ENCODE measurements around the gene GSG1L.

The GSG1L gene

DNA sequence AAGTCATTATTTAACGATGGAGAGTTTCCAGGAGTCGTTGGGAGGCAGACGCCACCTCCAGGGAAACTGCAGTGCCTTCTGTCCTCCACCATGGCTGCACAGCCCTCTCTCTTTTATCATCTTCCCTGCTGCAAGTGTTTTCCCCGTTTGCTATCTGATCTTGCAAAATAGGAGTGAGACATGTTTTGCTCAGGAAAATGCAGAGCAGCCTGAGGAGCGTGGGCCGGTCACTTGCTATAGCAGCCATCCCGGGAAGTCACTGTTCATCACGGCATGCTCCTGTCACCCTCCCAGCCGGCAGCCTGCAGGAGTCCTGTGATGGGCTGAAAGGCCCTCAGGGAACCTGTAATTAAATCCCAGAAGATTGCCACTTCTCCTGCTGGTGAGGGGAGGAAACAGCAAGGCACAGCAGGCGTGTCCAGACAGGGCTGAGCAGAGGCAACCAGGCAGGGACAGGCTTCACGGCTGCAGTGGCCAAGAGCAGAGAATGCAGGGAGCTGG is 143.1 kb downstream of the GSG1L start:
- no peaks in the 10 kb centered on the region for H3K9me3 Mint-ChIP-seq
- H3K4me3 Mint-ChIP-seq: no peak overlapping the region
- H3K27ac Mint-ChIP-seq: no peak overlapping the region
- DNase-seq (no peak), ATAC-seq (replicated peaks) (no peak)
- H3K36me3 Mint-ChIP-seq (ENCODE audit: insufficient read depth): no peaks in the 10 kb centered on the region
- no peaks in the 10 kb centered on the region for H3K4me1 Mint-ChIP-seq (ENCODE audit: low read depth in 2 of 2)
- H3K27me3 Mint-ChIP-seq: peaks cover 57 to 71% of the 10 kb centered on the region in 2 donors

GRCh38 chr16:27918755-27919154 is 144.8 kb downstream of the GSG1L start:
- no peaks in the 10 kb centered on the region for H3K36me3 Mint-ChIP-seq (ENCODE audit: insufficient read depth)
- no peak for ATAC-seq (replicated peaks)
- H3K27me3 Mint-ChIP-seq: peaks cover 50 to 75% of the 10 kb centered on the region in 2 donors
- H3K9me3 Mint-ChIP-seq: no peaks in the 10 kb centered on the region
- no peaks in the 10 kb centered on the region for H3K4me1 Mint-ChIP-seq (ENCODE audit: low read depth in 2 of 2)
- no peak overlapping the region for H3K27ac Mint-ChIP-seq
- H3K4me3 Mint-ChIP-seq: no peak overlapping the region
- DNase-seq: no peak

DNA sequence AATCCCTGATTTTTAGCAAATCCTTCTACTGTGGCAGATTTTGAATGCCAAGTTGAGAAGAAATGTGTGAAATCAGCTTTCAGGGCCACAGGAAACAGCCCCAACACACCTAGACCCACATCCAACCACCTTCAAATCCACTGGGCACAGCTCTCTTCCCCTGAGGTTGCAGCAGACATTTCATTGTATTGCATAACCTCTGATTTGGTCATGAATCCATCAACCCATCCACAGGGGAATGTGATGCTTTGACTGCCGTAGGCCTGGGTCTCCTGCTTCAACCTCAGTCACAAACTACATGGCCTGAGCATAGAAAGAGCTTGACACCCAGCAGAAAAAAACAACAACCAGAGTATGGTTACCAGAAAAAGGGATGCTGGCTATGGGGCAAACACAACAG is 145.6 kb downstream of the GSG1L start:
- Mint-ChIP-seq H3K9me3 (no peaks in the 10 kb centered on the region), H3K36me3 (ENCODE audit: insufficient read depth) (no peaks in the 10 kb centered on the region), H3K27me3 (peaks cover 50 to 71% of the 10 kb centered on the region in 2 donors), H3K4me3 (no peak overlapping the region), H3K27ac (no peak overlapping the region), H3K4me1 (ENCODE audit: low read depth in 2 of 2) (no peaks in the 10 kb centered on the region)
- no peak for DNase-seq
- no peak for ATAC-seq (replicated peaks)

DNA sequence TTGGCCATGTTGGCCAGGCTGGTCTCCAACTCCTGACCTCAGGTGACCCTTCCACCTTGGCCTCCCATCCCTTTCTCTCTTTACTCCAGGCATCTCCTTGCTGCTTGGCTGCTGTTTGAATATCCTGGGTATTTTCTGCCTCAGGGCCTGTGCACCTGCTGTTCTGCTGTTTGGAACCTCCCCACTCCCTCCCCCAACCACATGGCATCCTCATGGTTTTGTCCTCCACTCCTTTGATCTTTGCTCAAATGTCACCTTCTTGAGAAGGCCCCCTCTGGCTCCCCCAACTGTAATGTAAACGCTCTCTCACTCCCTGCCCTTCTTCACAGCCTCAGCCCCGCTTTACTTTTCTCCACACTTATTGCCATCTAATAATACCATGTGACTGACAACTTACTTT is 152.0 kb downstream of the GSG1L start:
- DNase-seq (no peak), ATAC-seq (replicated peaks) (no peak)
- H3K9me3 Mint-ChIP-seq: no peaks in the 10 kb centered on the region
- H3K4me3 Mint-ChIP-seq: no peak overlapping the region
- peaks cover 22 to 62% of the 10 kb centered on the region in 2 donors for H3K27me3 Mint-ChIP-seq
- no peaks in the 10 kb centered on the region for H3K4me1 Mint-ChIP-seq (ENCODE audit: low read depth in 2 of 2)
- H3K27ac Mint-ChIP-seq: peak overlapping the region in 1 of 2 donors; percentile 68
- peaks cover 2% of the 10 kb centered on the region for H3K36me3 Mint-ChIP-seq (ENCODE audit: insufficient read depth)

GRCh38 chr16:27907457-27907972 is 156.0 kb downstream of the GSG1L start:
- Mint-ChIP-seq H3K4me3 (no peak overlapping the region), H3K27me3 (peaks cover 41 to 69% of the 10 kb centered on the region in 2 donors), H3K9me3 (no peaks in the 10 kb centered on the region), H3K4me1 (ENCODE audit: low read depth in 2 of 2) (no peaks in the 10 kb centered on the region), H3K36me3 (ENCODE audit: insufficient read depth) (peaks cover 2% of the 10 kb centered on the region), H3K27ac (no peak overlapping the region)
- DNase-seq (no peak), ATAC-seq (replicated peaks) (no peak)

GRCh38 chr16:27906883-27907282 is 156.6 kb downstream of the GSG1L start:
- no peaks in the 10 kb centered on the region for H3K9me3 Mint-ChIP-seq
- peaks cover 2% of the 10 kb centered on the region for H3K36me3 Mint-ChIP-seq (ENCODE audit: insufficient read depth)
- no peak for ATAC-seq (replicated peaks)
- DNase-seq: no peak
- no peak overlapping the region for H3K4me3 Mint-ChIP-seq
- peaks cover 43 to 69% of the 10 kb centered on the region in 2 donors for H3K27me3 Mint-ChIP-seq
- H3K4me1 Mint-ChIP-seq (ENCODE audit: low read depth in 2 of 2): no peaks in the 10 kb centered on the region
- no peak overlapping the region for H3K27ac Mint-ChIP-seq

GRCh38 chr16:27903046-27903655 is 160.4 kb downstream of the GSG1L start:
- ATAC-seq (replicated peaks) (no peak), DNase-seq (no peak)
- Mint-ChIP-seq H3K27ac (no peak overlapping the region), H3K9me3 (no peaks in the 10 kb centered on the region), H3K27me3 (peaks cover 45 to 71% of the 10 kb centered on the region in 2 donors), H3K4me1 (ENCODE audit: low read depth in 2 of 2) (no peaks in the 10 kb centered on the region), H3K36me3 (ENCODE audit: insufficient read depth) (no peaks in the 10 kb centered on the region), H3K4me3 (no peak overlapping the region)

DNA sequence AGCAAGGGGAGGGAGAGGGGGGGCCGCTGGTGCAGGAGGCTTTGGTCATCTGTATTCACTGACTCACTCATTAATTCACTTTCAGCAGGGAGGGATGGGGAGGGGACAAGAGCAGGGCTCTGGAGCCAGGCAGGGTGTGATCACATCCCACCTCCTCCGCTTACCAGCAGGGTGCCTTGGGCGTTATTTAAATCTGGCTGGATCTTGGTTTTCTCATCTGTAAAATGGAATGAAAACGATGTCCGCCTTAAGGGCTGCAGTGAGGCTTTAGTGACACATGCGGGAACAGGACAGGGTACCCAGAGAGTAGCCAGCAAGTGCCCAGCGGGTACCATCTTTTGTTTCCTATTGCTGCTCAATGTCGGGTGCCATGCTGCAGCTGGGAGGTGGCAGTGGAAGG is 161.0 kb downstream of the GSG1L start:
- no peak overlapping the region for H3K4me3 Mint-ChIP-seq
- H3K36me3 Mint-ChIP-seq (ENCODE audit: insufficient read depth): no peaks in the 10 kb centered on the region
- ATAC-seq (replicated peaks) (no peak), DNase-seq (no peak)
- H3K9me3 Mint-ChIP-seq: no peaks in the 10 kb centered on the region
- H3K27ac Mint-ChIP-seq: no peak overlapping the region
- H3K27me3 Mint-ChIP-seq: peaks cover 47 to 68% of the 10 kb centered on the region in 2 donors
- H3K4me1 Mint-ChIP-seq (ENCODE audit: low read depth in 2 of 2): no peaks in the 10 kb centered on the region

GRCh38 chr16:27901956-27902355 is 161.6 kb downstream of the GSG1L start:
- DNase-seq (no peak), ATAC-seq (replicated peaks) (no peak)
- Mint-ChIP-seq H3K4me3 (no peak overlapping the region), H3K27me3 (peaks cover 52 to 68% of the 10 kb centered on the region in 2 donors), H3K4me1 (ENCODE audit: low read depth in 2 of 2) (no peaks in the 10 kb centered on the region), H3K27ac (no peak overlapping the region), H3K36me3 (ENCODE audit: insufficient read depth) (no peaks in the 10 kb centered on the region), H3K9me3 (no peaks in the 10 kb centered on the region)

- Mint-ChIP-seq H3K27me3 (peaks cover 67 to 75% of the 10 kb centered on the region in 2 donors), H3K4me1 (ENCODE audit: low read depth in 2 of 2) (no peaks in the 10 kb centered on the region)
These were observed 163.8 kb downstream of the GSG1L start for GRCh38 chr16:27899736-27900135.

GRCh38 chr16:27894386-27894785 is 169.1 kb downstream of the GSG1L start:
- H3K27ac Mint-ChIP-seq: no peak overlapping the region
- no peak overlapping the region for H3K4me3 Mint-ChIP-seq
- H3K36me3 Mint-ChIP-seq (ENCODE audit: insufficient read depth): no peaks in the 10 kb centered on the region
- H3K9me3 Mint-ChIP-seq: no peaks in the 10 kb centered on the region
- ATAC-seq (replicated peaks) (no peak), DNase-seq (no peak)
- H3K4me1 Mint-ChIP-seq (ENCODE audit: low read depth in 2 of 2): no peaks in the 10 kb centered on the region
- H3K27me3 Mint-ChIP-seq: peaks cover 69 to 78% of the 10 kb centered on the region in 2 donors

More at GRCh38 chr16:27899736-27900135, 163.8 kb downstream of the GSG1L start:
- no peaks in the 10 kb centered on the region for H3K36me3 Mint-ChIP-seq (ENCODE audit: insufficient read depth)
- DNase-seq: no peak
- ATAC-seq (replicated peaks): no peak
- H3K9me3 Mint-ChIP-seq: no peaks in the 10 kb centered on the region
- no peak overlapping the region for H3K27ac Mint-ChIP-seq
- no peak overlapping the region for H3K4me3 Mint-ChIP-seq

DNA sequence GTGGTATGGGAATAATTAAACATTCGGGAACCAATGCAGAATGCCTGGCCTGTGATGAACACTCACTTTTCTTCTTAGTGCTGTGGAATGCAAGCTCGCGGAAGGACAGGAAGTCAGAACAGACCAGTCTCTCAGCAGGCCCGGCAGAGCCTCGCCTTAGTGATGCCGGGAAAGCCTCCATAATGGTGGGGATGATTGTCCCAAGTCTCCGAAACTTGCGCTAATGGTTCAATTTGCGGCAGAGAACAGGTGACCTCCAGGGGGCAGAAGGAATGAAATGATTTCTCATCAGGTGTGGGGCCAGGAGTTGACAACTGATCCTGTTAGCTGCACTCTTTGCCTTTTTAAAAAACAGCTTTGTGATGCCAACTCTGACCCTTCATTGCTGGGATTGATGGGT is 170.6 kb downstream of the GSG1L start:
- Mint-ChIP-seq H3K27me3 (peaks cover 72 to 85% of the 10 kb centered on the region in 2 donors), H3K36me3 (ENCODE audit: insufficient read depth) (no peaks in the 10 kb centered on the region), H3K27ac (no peak overlapping the region), H3K4me1 (ENCODE audit: low read depth in 2 of 2) (no peaks in the 10 kb centered on the region), H3K4me3 (no peak overlapping the region), H3K9me3 (no peaks in the 10 kb centered on the region)
- DNase-seq (no peak), ATAC-seq (replicated peaks) (no peak)

DNA sequence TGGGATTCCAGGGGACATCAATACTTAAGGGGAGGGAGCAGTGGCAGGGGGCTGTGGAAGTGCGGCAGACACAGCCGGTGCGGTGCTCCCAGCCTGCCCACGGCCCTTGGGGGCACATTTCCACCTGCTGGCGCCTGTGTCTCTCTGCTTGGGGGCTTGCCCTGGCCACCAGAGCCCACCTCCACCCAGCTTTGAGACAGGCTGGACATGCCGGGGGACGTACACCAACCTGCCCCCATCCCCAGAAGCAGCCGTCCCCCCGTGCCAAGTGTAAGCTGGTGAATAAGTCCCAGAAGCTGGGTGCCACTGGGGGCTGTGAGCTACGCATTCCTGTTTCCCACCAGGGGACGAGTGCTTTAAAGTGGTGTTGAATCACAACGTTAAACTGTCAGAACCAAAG is 172.6 kb downstream of the GSG1L start:
- no peak overlapping the region for H3K27ac Mint-ChIP-seq
- H3K9me3 Mint-ChIP-seq: peaks cover 0 to under 1% of the 10 kb centered on the region in 2 donors
- peaks cover 73 to 88% of the 10 kb centered on the region in 2 donors for H3K27me3 Mint-ChIP-seq
- H3K4me3 Mint-ChIP-seq: no peak overlapping the region
- no peak for ATAC-seq (replicated peaks)
- no peak for DNase-seq
- no peaks in the 10 kb centered on the region for H3K4me1 Mint-ChIP-seq (ENCODE audit: low read depth in 2 of 2)
- no peaks in the 10 kb centered on the region for H3K36me3 Mint-ChIP-seq (ENCODE audit: insufficient read depth)

DNA sequence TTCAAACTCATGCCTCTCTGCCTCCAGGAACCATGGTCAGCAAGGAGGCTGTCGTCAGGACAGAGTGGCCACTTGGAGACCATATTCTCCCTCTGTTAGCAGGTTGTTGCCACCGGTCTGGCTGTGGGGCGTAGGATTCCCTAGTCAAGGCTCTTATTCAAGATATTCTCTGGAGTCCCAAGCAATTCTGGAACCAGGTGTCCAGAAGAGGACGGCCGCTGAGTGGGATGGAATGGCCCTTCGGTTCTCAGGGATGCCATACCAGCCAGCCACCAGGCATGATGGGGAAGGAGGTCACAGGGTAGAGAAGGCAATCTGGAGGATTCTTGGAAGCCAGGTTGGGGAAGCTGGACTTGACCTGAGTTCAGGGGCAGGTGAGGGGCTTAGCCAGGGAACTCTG is 173.5 kb downstream of the GSG1L start:
- no peak overlapping the region for H3K4me3 Mint-ChIP-seq
- no peak for DNase-seq
- H3K27ac Mint-ChIP-seq: no peak overlapping the region

More for the DNA sequence above, 173.5 kb downstream of the GSG1L start:
- H3K9me3 Mint-ChIP-seq: peaks cover 0 to 2% of the 10 kb centered on the region in 2 donors
- H3K27me3 Mint-ChIP-seq: peaks cover 74 to 88% of the 10 kb centered on the region in 2 donors
- no peak for ATAC-seq (replicated peaks)
- no peaks in the 10 kb centered on the region for H3K4me1 Mint-ChIP-seq (ENCODE audit: low read depth in 2 of 2)
- H3K36me3 Mint-ChIP-seq (ENCODE audit: insufficient read depth): no peaks in the 10 kb centered on the region
